PFSK-1 (cell line): ENCODE measurements around the gene SEC16B.

Experiments used
- POLR2AphosphoS5 ChIP-seq: IDR thresholded peaks from 2 replicates; pipeline ENCODE4 v1.6.1; 2012; ENCODE audit warnings: low read depth, mild to moderate bottlenecking, control low read depth, low read length, moderate library complexity
- SIN3A ChIP-seq: IDR thresholded peaks from 2 replicates; pipeline ENCODE4 v1.6.1; 2012; ENCODE audit warnings: mild to moderate bottlenecking, low read length, moderate library complexity, borderline replicate concordance; ENCODE audit not compliant: insufficient read depth
- TAF1 ChIP-seq: IDR thresholded peaks from 2 replicates; pipeline ENCODE4 v1.6.1; 2012; ENCODE audit warnings: low read length, control low read depth, borderline replicate concordance; ENCODE audit not compliant: insufficient read depth

DNA sequence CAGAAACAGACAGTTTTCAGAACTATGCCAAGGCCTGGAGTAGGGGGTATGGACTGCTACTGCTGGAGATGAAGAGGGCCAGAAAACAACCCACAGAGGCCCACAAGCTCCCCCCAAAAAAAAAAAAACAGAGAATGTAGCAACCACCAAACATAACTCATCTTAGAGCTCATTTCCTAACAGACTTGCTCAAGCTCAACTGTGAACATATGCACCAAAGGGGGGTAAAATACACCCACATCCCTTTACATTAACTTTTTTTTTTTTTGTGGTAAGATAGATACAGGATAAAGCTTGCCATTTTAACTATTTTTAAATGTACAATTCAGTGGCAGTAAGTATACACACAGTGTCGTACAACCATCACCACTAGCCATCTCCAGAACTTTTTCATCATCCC lies 36.0 kb downstream of the SEC16B start:
- TF ChIP-seq SIN3A: no peak
- TF ChIP-seq POLR2AphosphoS5: no peak
- TF ChIP-seq TAF1: no peak
